ENCODE data around the gene MTFR1L.
A peak's percentile ranks its signal among the peaks of the same experiment; 100 is the strongest.

Gene MTFR1L

DNA sequence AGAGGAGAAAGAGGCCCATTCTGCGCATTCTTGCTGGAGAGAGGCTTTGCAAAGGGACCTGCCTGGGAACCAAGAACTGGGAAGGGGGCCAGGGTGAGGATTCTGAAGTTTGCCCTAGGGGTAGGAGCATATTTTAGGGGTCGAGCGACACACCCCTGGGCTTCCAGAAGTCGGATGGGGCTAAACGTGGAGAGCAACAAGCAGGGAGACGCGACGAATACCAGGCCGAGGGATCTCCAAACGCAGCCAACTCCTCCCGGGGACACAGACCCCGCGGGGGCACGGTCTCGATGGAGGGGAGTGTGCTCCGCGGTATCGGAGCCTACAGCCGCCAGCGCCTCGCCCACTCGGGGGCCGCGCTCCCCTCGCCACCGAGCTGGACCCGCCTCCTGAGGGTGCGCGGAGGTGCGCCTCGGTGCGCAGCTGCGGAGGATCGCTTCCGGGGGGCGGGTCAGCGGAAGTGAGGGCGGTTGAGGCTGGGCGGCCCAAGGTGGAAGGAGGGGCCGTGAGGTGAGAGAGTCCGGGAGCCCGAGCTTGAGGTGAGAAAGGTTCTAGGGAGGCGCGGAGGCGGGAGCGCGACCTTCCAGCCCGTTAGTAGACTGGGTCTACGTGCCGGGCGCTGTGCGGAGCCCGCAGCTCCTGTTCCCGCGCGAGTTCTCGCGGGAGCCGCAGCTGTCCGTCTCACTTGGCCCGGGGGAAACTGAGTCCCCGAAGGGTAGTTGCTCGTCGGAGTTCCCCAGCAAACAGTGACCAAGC is at the start of gene MTFR1L:
Gene MTFR1L, plus strand, starts transcription at position 464 of the 756 bp plus-strand sequence. CDS start 3,151 bp downstream, outside the sequence.
- peak; percentile 77 to 86 (median 82) for DNase-seq

DNA sequence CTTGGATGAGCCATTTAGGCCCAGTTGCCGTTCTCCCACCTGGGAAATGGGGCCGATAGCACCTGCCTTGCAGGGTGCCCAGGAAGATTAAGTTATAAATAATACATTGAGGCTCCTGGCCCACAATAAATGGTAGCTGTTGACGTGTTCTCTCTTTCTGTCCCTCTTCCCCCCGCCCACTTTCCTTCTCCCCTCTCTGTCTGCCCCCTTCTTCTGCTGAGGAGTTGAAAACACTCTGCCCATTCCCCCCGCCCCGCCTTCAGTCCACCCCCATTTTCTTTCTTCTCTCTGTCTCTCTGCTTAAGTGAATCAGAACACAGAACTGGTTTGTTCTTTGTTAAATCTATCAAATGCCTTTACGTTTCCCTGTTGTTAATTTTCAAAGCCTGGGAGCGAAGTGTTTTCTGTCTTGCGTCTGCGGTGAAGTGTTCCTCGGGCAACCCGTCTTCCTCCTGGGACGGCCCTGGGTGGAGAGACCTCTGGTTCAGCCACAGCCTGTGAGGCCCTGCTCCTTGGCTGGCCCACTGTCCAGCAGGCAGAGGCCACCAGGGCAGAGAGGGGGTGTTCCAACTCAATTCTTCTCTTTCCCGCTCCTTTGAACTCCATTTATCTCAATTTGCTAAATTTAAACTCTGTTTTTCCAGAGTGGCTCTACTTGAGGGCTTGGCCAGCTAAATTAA is 49.1 kb upstream of the MTFR1L start:
- DNase-seq: no peak

GRCh38 chr1:25771221-25772114 is 48.3 kb upstream of the MTFR1L start:
- DNase-seq: no peak

DNA sequence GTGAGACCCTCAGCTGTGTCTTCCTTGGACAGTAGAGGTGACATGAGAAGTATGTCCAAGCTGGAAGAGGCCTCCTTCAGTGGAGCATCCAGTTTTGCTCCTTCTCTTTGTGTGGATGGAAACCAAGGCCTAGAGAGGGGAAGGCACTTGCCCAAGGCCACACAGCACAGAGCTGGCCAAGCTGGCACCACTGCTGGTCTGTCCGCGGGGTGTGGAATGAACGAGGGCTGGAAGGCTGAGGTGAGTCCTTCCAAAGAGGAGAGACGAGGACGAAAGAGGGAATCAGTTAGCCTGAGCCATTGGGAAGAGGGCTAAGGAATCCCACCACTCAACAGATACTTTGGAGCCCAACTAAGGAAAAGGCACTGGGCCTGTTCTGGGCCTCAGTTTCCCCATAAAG is 47.6 kb upstream of the MTFR1L start:
- DNase-seq: no peak

GRCh38 chr1:25772692-25773245 is 47.0 kb upstream of the MTFR1L start:
- no peak for DNase-seq

DNA sequence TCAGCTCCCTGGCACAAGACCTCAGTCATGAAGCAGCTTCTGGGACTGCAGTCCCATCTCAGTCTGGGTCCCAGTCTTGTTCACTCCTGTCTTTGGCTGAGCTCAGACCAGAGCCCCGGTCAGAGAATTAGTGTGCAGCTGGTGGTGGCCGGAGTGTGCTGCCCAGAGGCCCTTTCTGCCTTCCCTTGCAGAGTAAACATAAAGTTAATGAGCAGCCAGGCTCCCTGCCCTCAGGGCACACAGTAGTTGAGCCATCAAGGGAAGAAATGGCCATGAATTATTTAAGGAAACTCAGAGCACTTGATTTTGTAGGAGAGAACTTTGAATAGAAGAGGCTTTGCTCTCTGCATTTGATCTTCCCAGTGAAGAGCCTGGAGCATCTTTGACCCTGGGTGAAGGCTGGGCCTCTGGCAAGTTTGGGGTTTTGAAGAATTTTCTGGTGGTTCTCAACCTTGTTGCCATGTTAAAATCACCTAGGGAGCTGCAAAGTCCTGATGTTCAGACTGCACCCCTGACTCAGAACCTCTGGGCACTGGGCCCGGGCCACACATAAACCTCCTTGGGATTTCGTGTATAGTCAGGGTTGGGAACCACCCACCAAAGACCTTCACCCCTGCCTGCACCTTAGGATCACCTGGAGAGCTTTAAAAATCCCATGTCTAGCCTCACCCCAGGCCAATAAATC is 46.2 kb upstream of the MTFR1L start:
- no peak for DNase-seq

DNA sequence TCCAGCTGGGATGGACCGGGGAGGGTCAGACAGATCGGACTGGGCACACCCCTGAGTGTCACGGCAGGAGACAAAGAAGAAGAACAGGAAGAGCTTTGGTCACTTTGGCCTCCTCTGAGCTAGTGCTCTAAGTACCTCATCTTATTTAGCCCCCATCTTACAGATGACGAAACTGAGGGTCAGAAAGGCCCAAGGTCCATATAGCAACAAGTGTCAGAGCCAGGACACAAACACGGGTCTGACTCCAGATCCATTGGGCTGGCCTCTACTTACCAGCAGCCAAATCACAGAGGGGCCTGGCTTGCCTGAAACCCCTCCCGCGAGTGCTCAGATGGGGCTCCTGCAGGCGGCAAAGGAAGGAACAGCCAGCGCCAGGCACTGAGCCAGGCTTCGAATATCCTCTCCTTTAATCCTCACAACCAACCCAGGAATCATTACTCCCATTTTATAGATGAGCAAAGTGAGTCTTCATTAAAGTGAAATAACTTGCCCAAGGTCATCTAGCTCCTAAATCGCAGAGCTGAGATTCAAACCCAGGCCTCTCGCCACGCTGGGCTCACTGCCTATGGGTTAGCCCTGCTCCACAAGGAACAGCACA is 45.4 kb upstream of the MTFR1L start:
- DNase-seq: no peak

- DNase-seq: peak; percentile 24 to 51 (median 42)
These were observed 44.6 kb upstream of the MTFR1L start for GRCh38 chr1:25774921-25775771.

GRCh38 chr1:25779388-25779787 is 40.4 kb upstream of the MTFR1L start:
- no peak for DNase-seq

DNA sequence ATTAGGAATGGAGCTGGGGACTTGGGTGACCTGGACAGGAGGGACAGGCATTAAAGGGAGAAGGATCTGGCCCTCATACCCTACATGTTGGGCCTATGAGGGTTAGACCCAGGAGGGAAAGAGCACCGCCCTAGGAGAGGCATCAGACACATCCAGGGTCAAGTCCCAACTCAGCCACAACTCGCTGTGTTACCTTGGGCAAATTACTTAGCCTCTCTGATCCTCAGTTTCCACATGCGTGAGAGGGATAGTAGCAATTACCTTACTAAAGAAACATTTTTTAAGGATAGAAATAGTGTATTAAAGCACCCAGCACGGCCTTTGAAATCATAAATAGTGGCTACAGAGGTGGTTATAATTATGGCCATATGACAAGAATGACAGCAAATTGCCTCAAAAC is 39.9 kb upstream of the MTFR1L start:
- DNase-seq: no peak

DNA sequence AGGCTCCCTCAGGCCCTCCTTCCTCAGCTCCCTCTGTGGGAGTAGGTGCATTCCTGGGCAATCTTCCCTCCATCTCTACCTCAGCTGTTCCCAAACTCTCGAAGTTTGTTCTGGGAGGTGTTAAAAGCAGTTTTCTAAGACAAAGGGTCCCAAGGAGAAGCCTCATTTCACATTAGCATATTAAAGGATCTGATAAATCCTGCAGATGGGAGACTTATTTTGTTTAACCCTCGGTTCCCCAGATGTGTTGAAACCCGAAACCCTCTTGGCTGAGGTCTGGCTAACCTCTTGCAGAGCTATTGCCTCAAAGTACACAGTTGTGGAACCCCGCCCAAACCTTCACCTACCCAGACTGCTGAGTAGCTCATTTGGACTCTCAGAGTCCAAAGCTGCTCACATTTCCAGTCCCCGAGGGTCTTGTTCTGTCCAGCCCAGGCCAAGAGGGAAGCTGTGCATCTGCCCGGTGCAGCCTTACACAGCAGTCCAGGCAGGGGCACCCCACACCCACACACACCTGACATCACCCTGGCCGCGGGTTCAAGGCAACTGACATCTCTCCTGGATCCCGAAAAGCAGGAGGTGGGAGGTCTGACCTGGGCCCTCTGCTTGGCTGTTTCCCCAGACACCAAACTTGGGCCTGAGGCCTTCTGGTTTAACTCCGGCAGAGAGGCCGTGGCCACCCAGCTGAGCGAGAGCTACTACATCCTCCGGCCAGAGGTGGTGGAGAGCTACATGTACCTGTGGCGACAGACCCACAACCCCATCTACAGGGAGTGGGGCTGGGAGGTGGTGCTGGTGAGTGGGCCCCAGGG is 39.2 kb upstream of the MTFR1L start:
- no peak for DNase-seq

DNA sequence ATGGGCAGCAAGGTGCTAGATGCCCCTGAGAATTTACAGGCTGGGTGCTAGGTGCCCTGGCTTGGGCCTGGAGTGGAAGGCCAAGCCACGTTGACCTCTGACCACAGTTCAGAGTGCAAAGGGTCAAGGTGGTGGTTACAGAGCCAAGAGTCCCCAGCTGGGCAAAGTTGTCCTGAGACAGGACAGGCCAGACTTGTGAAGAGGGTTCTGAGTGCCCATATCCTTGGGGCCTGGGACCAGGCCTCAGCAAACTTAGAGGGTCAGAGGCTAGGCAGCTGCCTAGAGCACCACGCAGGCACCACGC is 38.7 kb upstream of the MTFR1L start:
- no peak for DNase-seq

DNA sequence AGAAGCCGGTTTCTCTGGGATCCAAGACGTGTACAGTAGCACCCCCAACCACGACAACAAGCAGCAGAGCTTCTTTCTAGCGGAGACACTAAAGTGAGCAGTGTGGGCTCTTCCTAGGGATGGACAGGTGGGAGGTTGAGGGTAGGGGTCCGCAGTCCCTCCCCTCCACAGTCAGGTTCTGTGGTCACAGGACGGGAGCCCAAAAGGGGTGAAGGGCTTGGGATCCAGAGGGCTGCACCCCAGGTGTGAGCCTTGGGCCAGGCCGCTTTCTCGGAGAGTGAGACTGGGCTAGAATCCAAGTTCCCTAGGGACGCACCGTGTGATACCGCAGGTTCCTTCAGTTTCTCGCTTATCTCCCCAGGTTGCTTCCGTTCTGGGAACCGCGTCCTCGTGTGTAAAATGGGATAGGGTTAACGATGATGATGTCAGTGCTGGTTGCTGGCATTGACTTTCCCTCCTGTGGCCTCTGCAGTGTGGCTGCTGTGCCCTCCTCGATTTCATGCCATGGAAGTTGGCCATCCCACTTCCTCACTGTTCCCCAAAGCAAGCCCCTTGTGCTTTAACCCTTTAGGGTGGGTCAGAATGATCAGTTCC is 37.0 kb upstream of the MTFR1L start:
- DNase-seq: no peak

- DNase-seq: no peak
These were observed 35.1 kb upstream of the MTFR1L start for GRCh38 chr1:25784575-25785051.

DNA sequence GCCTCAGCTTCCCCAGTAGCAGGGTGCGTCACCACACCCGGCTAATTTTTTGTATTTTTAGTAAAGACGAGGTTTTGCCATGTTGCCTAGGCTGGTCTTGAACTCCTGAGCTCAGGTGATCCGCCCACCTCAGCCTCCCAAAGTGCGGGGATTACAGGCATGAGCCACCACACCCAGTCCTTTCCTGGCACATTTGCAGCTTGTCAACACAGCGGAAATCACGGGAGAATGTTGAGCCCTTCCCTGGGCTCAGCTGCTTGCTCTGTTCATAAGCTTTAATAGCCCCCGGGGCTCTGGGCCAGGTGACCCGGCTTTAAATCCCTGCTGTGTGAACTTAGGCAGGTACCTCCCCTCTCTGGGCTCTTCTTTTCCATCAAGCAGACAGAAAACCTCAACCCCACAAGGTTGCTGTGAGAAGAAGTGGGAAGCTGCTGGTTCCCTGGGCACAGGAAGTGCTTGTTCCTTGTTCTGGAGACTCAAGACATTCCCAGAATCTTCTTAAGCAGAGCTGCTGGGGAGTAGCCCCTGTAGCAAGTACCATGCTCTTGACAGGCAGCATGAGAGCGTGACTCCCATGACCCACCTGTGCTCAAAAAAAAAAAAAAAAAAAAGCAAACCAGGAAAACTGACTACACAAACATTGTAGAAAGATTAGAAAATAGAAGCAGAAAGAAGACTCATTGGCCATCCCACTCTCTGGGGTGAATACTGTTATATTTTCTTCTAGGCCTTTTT is 34.3 kb upstream of the MTFR1L start:
- no peak for DNase-seq

GRCh38 chr1:25786887-25787759 is 32.6 kb upstream of the MTFR1L start:
- DNase-seq: no peak

DNA sequence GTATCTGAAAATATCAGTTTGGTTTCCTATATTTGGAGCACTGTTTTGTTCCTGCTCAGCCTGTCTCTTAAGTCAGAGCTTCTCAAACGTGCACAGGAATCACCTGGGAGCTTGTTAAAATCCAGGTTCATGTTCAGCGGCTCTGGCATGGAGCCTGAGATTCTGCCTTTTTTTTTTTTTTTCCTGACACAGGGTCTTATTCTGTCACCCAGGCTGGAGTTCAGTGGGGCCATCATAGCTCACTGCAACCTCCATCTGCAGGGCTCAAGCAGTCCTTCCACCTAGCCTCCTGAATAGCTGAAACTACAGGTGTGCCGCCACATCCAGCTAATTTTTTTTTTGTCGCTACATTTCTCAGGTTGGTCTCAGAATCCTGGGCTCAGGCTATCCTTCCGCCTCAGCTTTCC is 32.0 kb upstream of the MTFR1L start:
- DNase-seq: no peak

- no peak for DNase-seq
These were observed 29.3 kb upstream of the MTFR1L start for GRCh38 chr1:25790472-25790871.

Measured in activated CD4-positive, CD25-positive, alpha-beta regulatory T cell (primary cell).